ENCODE results near the gene MBD5.
A peak's percentile ranks its signal among the peaks of the same experiment; 100 is the strongest.

DNA sequence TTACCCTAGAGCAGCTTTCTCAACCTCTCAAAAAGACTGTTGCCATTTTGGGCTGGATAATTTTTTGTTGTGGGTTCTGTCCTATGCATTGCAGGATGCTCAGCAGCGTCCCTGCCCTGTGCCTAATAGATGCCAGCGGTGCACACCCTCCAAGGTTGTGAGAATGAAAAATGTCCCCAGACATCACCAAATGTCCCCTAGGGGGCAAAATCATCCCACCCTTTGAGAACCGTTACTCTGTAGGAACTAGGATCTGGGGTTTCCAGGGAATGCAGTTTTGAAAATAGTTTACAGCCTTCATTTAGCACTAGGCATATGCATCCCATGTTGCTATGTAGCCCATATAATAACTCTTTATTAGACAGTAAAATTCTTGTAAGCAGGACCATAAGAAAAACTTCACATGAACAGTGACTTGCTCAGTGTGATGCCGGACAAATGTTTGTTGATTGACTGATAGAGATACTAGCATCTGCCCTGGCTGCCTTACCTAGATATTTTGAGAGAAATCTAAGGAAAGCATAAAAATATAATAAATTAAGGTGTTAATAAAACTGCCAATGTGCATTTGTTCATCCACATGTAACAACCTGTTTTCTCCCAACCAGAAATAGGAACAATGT is 544.5 kb downstream of the MBD5 start:
- TF ChIP-seq POLR2A (IDR thresholded peaks at IDR 0.05) = no peak
- TF ChIP-seq, protein P1, sequence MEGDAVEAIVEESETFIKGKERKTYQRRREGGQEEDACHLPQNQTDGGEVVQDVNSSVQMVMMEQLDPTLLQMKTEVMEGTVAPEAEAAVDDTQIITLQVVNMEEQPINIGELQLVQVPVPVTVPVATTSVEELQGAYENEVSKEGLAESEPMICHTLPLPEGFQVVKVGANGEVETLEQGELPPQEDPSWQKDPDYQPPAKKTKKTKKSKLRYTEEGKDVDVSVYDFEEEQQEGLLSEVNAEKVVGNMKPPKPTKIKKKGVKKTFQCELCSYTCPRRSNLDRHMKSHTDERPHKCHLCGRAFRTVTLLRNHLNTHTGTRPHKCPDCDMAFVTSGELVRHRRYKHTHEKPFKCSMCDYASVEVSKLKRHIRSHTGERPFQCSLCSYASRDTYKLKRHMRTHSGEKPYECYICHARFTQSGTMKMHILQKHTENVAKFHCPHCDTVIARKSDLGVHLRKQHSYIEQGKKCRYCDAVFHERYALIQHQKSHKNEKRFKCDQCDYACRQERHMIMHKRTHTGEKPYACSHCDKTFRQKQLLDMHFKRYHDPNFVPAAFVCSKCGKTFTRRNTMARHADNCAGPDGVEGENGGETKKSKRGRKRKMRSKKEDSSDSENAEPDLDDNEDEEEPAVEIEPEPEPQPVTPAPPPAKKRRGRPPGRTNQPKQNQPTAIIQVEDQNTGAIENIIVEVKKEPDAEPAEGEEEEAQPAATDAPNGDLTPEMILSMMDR (IDR thresholded peaks at IDR 0.05) = peak in 4 of 6 experiments; percentile 8 to 20 (median 18)

Measured in adrenal gland (tissue), 5 donors.